Left forelimb (tissue), 1 donor: ENCODE results near the gene SOCS2.

ENCODE experiments used
- DNase-seq: peaks from one replicate; pipeline ENCODE4 v3.0.0-alpha.2; 2018; ENCODE audit warnings: low spot score

SOCS2 gene

GRCh38 chr12:93567174-93567573, 5.3 kb upstream of the SOCS2 start:
- DNase-seq: no peak

DNA sequence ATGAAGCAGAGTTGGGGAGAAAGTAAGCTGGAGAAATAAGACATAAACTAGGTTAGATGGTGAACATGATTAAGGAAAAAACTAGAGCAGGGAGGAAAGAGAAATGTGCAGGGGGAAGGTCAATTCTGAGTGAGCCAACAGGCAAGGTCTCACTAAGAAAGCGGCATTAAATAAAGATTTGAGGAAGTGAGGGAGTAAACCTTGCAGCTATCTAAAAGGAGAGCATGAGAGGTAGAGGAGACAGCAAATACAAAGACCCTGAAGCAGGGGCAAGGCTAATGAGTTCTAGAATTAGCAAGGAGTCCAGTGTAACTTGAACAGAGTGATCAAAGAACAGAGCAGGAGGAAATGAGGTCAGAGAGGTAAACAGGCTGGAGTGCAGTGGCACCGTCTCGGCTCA, 4.4 kb upstream of the SOCS2 start:
- DNase-seq: no peak

GRCh38 chr12:93569301-93569655, 3.2 kb upstream of the SOCS2 start:
- no peak for DNase-seq

DNA sequence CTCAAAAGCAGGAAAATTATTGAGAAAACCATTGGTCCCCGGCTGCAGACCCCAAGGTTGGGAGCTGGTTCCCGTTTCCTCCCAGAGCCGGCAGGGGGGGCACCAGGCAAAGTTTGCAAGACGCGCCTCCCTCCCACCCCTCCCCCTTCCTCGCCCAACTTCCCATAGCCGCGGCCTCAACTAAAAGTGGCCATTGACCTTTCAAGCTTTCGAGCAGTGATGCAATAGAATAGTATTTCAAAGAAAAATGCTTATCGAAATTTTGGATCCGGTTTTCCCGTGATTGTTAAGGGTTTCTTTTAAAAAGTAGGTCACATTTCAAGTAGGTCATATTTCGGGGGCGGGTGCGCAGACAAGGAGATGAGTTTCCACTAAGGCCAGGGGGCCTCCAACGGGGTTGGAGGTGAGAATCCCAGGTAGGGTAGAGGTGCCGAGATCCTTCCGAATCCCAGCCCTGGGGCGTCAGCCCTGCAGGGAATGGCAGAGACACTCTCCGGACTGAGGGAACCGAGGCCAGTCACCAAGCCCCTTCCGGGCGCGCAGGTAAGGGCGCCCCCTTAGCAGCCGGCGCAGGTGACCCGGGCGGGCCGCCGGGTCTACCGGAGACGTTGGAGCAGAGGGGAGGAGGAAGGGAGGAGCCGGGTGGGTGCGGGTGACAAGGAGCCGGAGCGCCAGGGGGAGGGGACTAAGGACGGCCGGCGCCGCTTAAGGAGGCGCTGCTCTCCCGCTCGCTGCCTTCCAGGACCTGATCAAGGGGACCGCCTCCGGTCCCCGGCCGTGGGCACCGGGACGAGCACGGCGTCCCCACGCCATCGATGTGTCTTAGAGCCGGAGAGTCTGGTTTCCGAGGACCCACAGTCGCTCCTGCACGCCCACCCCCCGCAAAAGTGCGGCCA, 2.6 kb upstream of the SOCS2 start:
- peak; percentile 91 for DNase-seq

DNA sequence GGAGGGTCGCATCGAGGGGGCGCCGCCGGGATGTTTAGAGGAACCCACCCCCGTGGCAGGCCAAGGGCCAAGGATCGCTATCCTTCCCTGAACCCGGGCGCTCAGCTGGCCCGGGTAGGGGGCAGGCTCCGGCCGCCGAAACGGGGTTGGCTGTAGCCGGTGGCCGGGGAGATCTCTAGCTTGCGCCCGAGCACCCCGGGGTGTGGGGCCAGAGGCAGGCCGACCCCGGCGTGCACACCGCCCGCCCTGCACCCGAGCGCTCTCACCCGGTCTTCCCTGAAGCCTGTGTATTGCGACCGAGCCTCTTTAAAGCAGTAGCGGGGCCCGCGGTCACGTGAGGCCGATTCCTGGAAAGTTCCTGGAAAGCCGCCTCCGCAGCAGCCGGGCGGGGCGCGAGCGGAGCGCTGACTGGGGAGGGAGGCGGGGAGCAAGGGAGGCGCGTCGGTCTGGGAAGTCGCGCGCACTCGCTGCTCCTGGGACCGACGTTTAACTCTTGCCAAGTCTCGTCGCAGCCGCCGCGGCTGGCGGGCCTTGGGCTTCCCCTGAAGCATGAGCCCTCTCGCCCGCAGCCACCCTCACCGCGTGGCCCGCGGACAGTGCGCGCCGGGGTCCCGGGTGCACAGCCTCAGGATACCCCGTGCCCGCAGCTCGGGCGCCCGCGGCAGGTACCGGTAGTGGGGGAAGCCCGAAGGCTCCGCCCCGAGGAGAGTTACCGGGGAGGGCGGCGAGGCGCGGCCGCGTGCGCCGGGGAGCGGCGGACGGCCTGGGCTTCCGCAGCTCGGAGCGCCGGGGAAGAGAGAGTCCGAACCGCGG, 1.7 kb upstream of the SOCS2 start:
- DNase-seq: peak; percentile 97

GRCh38 chr12:93571365-93571924, 1.0 kb upstream of the SOCS2 start:
- peak; percentile 91 for DNase-seq

- DNase-seq: no peak
These were observed 457 bp downstream of the SOCS2 start for GRCh38 chr12:93572712-93573551.

DNA sequence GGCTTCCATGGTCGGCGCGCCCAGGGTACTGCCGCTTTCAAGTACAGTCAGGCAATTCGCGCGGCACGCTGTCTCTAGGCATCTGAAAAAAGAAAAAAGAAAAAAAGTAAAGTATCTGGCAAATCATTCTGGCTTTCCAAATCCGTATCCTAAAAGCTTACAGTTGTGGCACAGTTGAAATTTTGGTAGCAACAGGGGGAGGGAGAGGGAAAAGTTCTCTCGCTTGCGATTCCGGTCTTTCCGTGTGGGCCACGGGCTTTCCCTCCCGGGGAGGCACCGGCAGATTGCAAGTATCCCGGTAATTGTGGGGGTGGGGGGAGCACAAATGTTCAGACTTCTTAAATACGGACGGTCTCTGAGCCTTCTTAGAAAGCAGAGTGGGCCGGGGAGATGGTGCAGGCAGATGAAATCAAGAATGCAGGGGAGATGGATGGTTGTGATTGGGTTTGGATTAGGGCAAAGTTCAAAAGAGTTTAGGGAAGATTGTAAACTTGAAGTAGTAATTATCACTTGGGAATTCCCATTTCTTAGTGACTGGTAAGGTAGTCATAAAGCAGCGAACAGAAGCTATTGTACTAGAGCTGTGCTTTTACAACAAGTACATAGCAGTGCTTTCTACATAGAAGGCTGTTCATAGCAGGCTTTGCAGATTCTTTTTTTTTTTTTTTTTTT, 1.2 kb downstream of the SOCS2 start:
- no peak for DNase-seq

GRCh38 chr12:93577222-93577621, 4.7 kb downstream of the SOCS2 start:
- no peak for DNase-seq

- DNase-seq: no peak
These were observed 5.7 kb downstream of the SOCS2 start for GRCh38 chr12:93578221-93578620.

GRCh38 chr12:93580682-93581081, 8.2 kb downstream of the SOCS2 start:
- DNase-seq: no peak

- no peak for DNase-seq
These were observed 8.9 kb downstream of the SOCS2 start for GRCh38 chr12:93581370-93581769.

DNA sequence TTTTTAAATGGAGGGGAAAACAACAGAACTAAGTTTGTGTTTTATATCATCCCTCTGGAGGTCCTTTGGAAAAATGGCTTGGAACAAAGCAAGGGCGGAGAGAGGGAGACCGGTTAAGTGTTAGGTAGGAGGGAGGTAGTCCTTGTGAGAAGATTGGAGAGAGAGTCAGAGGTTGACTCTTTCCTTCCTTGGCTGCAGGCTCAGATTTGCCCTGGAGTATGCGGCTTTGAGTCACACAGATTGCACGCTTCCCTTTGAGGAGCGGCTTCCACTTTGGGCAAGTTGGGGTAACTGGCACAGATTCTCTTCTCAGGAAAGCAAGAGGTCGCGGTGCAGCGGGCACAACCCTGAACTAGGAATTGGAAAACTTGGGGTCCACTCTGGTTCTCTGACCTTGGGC, 9.9 kb downstream of the SOCS2 start:
- DNase-seq: no peak

DNA sequence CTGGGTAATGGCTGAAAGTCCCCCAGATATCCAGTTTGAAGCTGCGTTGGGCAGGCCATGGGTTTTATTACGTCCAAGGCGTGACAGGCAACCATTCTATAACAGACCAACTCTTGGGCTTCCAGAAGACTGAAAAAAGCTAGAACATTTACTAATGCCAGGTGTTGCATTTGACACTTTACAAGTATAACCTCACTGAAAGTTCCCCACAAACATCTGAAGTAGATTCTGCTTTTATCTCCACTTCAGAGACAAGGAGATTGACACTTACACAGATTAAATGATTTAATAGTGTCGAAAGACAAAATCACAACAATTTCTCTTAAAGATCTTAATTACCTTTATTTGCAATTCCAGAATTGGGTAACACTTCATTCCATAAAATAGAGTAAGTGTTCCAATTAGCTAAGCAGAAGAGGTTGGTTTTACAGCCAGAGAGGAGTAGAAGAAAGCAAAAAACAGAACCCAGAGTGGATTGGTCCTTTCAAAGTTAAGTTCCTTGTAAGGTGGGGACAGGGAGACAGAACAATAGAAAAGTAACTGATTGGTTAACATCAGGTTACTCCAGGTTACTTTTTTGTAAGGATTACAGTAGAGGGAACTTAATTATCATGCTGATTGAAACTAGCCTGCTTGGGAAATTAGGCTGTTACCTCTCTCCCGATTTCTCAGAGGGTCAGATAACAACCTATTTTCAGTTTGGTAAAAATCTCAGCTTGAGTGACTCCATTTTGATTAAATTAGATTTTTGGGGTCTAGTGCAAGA, 11.3 kb downstream of the SOCS2 start:
- no peak for DNase-seq

GRCh38 chr12:93585247-93585646, 12.8 kb downstream of the SOCS2 start:
- no peak for DNase-seq

DNA sequence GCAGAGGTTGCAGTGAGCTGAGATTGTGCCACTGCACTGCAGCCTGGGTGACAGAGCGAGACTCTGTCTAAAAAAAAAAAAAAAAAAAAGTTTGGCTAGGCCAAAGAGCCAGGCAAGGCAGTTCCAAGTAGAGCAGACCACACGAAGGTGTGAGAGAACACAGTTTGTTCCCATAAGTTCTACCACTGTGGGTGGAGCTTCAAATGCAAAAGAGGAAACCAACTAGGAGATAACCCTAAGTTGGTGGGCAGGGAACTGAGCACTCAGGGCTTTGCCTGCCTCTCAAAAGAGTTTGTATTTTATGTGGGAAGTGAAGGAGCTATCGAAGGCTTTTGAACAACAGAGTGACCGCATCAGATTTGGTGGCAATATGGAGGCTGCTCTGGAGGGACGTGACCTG, 15.1 kb downstream of the SOCS2 start:
- DNase-seq: no peak

DNA sequence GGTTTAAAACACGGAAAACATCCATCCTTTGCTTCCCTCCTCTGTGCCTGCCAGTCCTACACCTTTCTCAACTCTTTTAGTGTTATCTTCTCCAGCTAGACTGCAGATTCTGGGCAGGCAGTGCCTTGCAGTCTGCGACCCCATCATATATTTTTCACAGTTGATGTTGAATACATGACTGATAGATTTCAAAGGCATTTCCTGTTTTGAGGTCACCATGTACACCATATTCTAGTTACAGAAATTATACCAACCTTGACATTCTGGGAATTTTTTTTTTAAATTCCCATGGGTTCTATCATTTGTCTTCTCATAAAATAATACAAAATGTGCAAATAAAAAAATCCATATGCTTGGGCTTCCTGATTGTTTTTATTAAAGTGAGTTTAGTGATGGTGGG, 16.6 kb downstream of the SOCS2 start:
- DNase-seq: no peak

DNA sequence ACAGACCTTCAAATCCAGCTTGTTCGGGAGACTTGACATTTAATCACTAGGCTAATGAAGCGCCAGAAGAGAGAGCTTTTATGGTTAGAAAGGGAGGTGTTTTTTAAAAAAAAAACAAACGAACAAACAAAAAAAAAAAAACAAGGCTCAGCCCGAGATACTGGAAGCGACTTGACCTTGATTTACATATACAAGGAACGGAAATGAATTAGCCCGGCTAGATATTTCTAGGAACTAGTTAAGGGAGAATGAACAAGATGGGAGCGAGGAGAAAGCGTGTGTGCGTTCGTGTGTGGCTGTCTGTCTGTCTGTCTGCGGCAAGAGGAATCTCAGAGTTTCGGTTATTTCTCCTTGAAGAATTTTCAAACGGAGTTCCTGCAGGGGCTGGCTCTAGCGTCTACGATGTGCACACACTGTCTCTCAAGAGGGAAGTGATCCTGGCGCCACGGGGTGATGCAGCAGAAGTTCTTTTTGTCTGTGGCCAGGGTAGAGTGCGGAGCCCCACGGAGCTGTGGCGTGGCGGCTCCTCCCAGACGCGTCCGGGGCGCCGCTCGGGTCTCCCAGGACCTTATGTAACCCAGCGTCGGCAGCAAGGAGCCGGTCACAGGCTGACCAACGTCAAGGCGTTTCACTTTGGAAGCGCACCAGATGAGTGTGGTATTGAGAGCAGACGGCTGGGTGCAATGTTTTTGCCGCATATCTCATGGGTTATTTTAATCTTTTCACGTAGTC, 18.8 kb downstream of the SOCS2 start:
- peak; percentile 74 for DNase-seq

GRCh38 chr12:93592641-93593406, 20.3 kb downstream of the SOCS2 start:
- DNase-seq: no peak
